Activated naive CD4-positive, alpha-beta T cell treated with anti-CD3 and anti-CD28 coated beads, Interleukin-2, amount 50 U/mL, for 24 hours (primary cell): ENCODE data around the gene DIAPH1.

Experiments
- H3K27ac Mint-ChIP-seq: one replicate; pipeline ENCODE4 v1.8.0; 2021; ENCODE audit warnings: mild to moderate bottlenecking, mixed read lengths
- H3K27me3 Mint-ChIP-seq: one replicate; pipeline ENCODE4 v1.8.0; 2021; ENCODE audit warnings: mixed read lengths
- H3K36me3 Mint-ChIP-seq: one replicate; pipeline ENCODE4 v1.8.0; 2021; ENCODE audit warnings: mixed read lengths
- H3K4me1 Mint-ChIP-seq: one replicate; pipeline ENCODE4 v1.8.0; 2021; ENCODE audit warnings: mixed read lengths
- H3K4me3 Mint-ChIP-seq: one replicate; pipeline ENCODE4 v1.8.0; 2021; ENCODE audit warnings: mild to moderate bottlenecking, mixed read lengths
- H3K9me3 Mint-ChIP-seq: one replicate; pipeline ENCODE4 v1.8.0; 2021; ENCODE audit warnings: mixed read lengths

The DIAPH1 gene

GRCh38 chr5:141501761-141502160, 117.0 kb downstream of the DIAPH1 start:
- Mint-ChIP-seq H3K36me3 (no peaks in the 10 kb centered on the region), H3K4me3 (no peak overlapping the region), H3K9me3 (no peaks in the 10 kb centered on the region), H3K4me1 (no peaks in the 10 kb centered on the region), H3K27me3 (peaks cover 16% of the 10 kb centered on the region), H3K27ac (no peak overlapping the region)

- Mint-ChIP-seq H3K4me3 (no peak overlapping the region), H3K36me3 (no peaks in the 10 kb centered on the region), H3K27me3 (peaks cover 33% of the 10 kb centered on the region)
Measured at GRCh38 chr5:141496038-141496437, 122.8 kb downstream of the DIAPH1 start.

GRCh38 chr5:141495453-141495811, 123.4 kb downstream of the DIAPH1 start:
- peaks cover 7% of the 10 kb centered on the region for H3K4me1 Mint-ChIP-seq
- H3K27ac Mint-ChIP-seq, result no peak overlapping the region
- H3K4me3 Mint-ChIP-seq, result peak overlapping the region; percentile 35
- no peaks in the 10 kb centered on the region for H3K9me3 Mint-ChIP-seq
- H3K27me3 Mint-ChIP-seq, result peaks cover 39% of the 10 kb centered on the region
- no peaks in the 10 kb centered on the region for H3K36me3 Mint-ChIP-seq

More at GRCh38 chr5:141496038-141496437, 122.8 kb downstream of the DIAPH1 start:
- Mint-ChIP-seq H3K4me1 (peaks cover 7% of the 10 kb centered on the region), H3K9me3 (no peaks in the 10 kb centered on the region), H3K27ac (no peak overlapping the region)

GRCh38 chr5:141494761-141495452, 123.9 kb downstream of the DIAPH1 start:
- Mint-ChIP-seq H3K27ac (no peak overlapping the region), H3K4me1 (peaks cover 7% of the 10 kb centered on the region), H3K9me3 (no peaks in the 10 kb centered on the region), H3K4me3 (no peak overlapping the region), H3K36me3 (no peaks in the 10 kb centered on the region), H3K27me3 (peaks cover 43% of the 10 kb centered on the region)

GRCh38 chr5:141493500-141494422, 125.0 kb downstream of the DIAPH1 start:
- no peak overlapping the region for H3K4me3 Mint-ChIP-seq
- H3K27me3 Mint-ChIP-seq, result peaks cover 49% of the 10 kb centered on the region
- H3K36me3 Mint-ChIP-seq, result no peaks in the 10 kb centered on the region
- H3K27ac Mint-ChIP-seq, result no peak overlapping the region
- H3K4me1 Mint-ChIP-seq, result peaks cover 7% of the 10 kb centered on the region
- no peaks in the 10 kb centered on the region for H3K9me3 Mint-ChIP-seq

GRCh38 chr5:141492168-141492885, 126.5 kb downstream of the DIAPH1 start:
- Mint-ChIP-seq H3K9me3 (no peaks in the 10 kb centered on the region), H3K4me1 (peaks cover 7% of the 10 kb centered on the region), H3K36me3 (no peaks in the 10 kb centered on the region), H3K4me3 (peak overlapping the region; percentile 78), H3K27ac (peak overlapping the region; percentile 85), H3K27me3 (peaks cover 50% of the 10 kb centered on the region)

GRCh38 chr5:141491323-141492167, 127.3 kb downstream of the DIAPH1 start:
- peak overlapping the region; percentile 78 for H3K4me3 Mint-ChIP-seq
- peak overlapping the region; percentile 85 for H3K27ac Mint-ChIP-seq

GRCh38 chr5:141490771-141491170, 128.0 kb downstream of the DIAPH1 start:
- Mint-ChIP-seq H3K4me1 (peaks cover 7% of the 10 kb centered on the region), H3K36me3 (no peaks in the 10 kb centered on the region), H3K27ac (peak overlapping the region; percentile 71), H3K27me3 (peaks cover 56% of the 10 kb centered on the region), H3K4me3 (no peak overlapping the region), H3K9me3 (no peaks in the 10 kb centered on the region)

More at GRCh38 chr5:141491323-141492167, 127.3 kb downstream of the DIAPH1 start:
- Mint-ChIP-seq H3K36me3 (no peaks in the 10 kb centered on the region), H3K9me3 (no peaks in the 10 kb centered on the region), H3K4me1 (peaks cover 7% of the 10 kb centered on the region), H3K27me3 (peaks cover 54% of the 10 kb centered on the region)

GRCh38 chr5:141490271-141490670, 128.5 kb downstream of the DIAPH1 start:
- Mint-ChIP-seq H3K4me1 (peaks cover 6% of the 10 kb centered on the region), H3K9me3 (no peaks in the 10 kb centered on the region), H3K36me3 (no peaks in the 10 kb centered on the region), H3K27ac (no peak overlapping the region), H3K4me3 (no peak overlapping the region), H3K27me3 (peaks cover 53% of the 10 kb centered on the region)

GRCh38 chr5:141489841-141490240, 129.0 kb downstream of the DIAPH1 start:
- H3K27me3 Mint-ChIP-seq, result peaks cover 57% of the 10 kb centered on the region
- no peaks in the 10 kb centered on the region for H3K36me3 Mint-ChIP-seq
- no peak overlapping the region for H3K4me3 Mint-ChIP-seq
- no peak overlapping the region for H3K27ac Mint-ChIP-seq
- H3K4me1 Mint-ChIP-seq, result peaks cover 10% of the 10 kb centered on the region
- no peaks in the 10 kb centered on the region for H3K9me3 Mint-ChIP-seq

- no peaks in the 10 kb centered on the region for H3K9me3 Mint-ChIP-seq
- peaks cover 18% of the 10 kb centered on the region for H3K4me1 Mint-ChIP-seq
- H3K4me3 Mint-ChIP-seq, result no peak within 1 kb of the TSS
- no peak within 1 kb of the TSS for H3K27ac Mint-ChIP-seq
- H3K27me3 Mint-ChIP-seq, result peaks cover 63% of the 10 kb centered on the region
- H3K36me3 Mint-ChIP-seq, result no peaks in the 10 kb centered on the region
Measured at GRCh38 chr5:141488591-141489561, 129.9 kb downstream of the DIAPH1 start, which contains the start of gene PCDHGC5. PCDHGC5 (plus strand) TSS chr5:141489081; CDS start chr5:141489241, 160 bp downstream.

- H3K27ac Mint-ChIP-seq, result no peak overlapping the region
- H3K9me3 Mint-ChIP-seq, result no peaks in the 10 kb centered on the region
- peaks cover 17% of the 10 kb centered on the region for H3K4me1 Mint-ChIP-seq
- H3K36me3 Mint-ChIP-seq, result no peaks in the 10 kb centered on the region
- H3K4me3 Mint-ChIP-seq, result no peak overlapping the region
- H3K27me3 Mint-ChIP-seq, result peaks cover 68% of the 10 kb centered on the region
Measured at GRCh38 chr5:141487131-141487530, 131.7 kb downstream of the DIAPH1 start.

- no peaks in the 10 kb centered on the region for H3K9me3 Mint-ChIP-seq
- no peak overlapping the region for H3K4me3 Mint-ChIP-seq
- peaks cover 66% of the 10 kb centered on the region for H3K27me3 Mint-ChIP-seq
Measured at GRCh38 chr5:141486091-141486490, 132.7 kb downstream of the DIAPH1 start.

More at GRCh38 chr5:141486091-141486490, 132.7 kb downstream of the DIAPH1 start:
- no peaks in the 10 kb centered on the region for H3K36me3 Mint-ChIP-seq
- H3K27ac Mint-ChIP-seq, result no peak overlapping the region
- peaks cover 14% of the 10 kb centered on the region for H3K4me1 Mint-ChIP-seq
